CD14-positive monocyte (primary cell): ENCODE data around the gene ODF2. TPM values are rescaled to one million over a fixed set of nuclear protein-coding genes. Genes with fewer than 3 reads are reported as not detected.
A peak's percentile ranks its signal among the peaks of the same experiment; 100 is the strongest.
"Not testable (repeated sequence)": the region's sequence is repeated elsewhere in the genome, so short reads cannot be mapped to it uniquely, and the experiment has no call there.

Experiments
- DNase-seq, 3 donors: peaks; one replicate each; pipeline ENCODE4 v3.0.0-alpha.2; 2011 to 2022
- H2AFZ ChIP-seq: 2 replicates; pipeline ENCODE4 v1.6.0; 2012; ENCODE audit warnings: mild to moderate bottlenecking, low read depth, low read length, inconsistent platforms; ENCODE audit not compliant: insufficient read depth, poor library complexity, severe bottlenecking
- H3K27ac ChIP-seq, 2 donors: 1 replicate in 1 of 2; 2 replicates in 1 of 2; pipeline ENCODE4 v1.5.1; 2012 to 2013; ENCODE audit warnings: low read length in 2 of 2, control low read depth in 1 of 2, inconsistent platforms in 1 of 2, low read depth in 1 of 2, mild to moderate bottlenecking in 1 of 2
- H3K27me3 ChIP-seq, 2 donors: one replicate each; pipeline versions ENCODE4 v1.6.0 to v1.6.1; 2011 to 2013; ENCODE audit warnings: low read length in 2 of 2; ENCODE audit not compliant: control insufficient read depth in 2 of 2, insufficient read depth in 2 of 2
- H3K36me3 ChIP-seq, 2 donors: replicated peaks in 1 of 2; 1 replicate in 1 of 2; 2 replicates in 1 of 2; pipeline versions ENCODE4 v1.5.1 to v1.6.1; 2012 to 2013; ENCODE audit warnings: low read length in 2 of 2, control low read depth in 1 of 2, inconsistent platforms in 1 of 2, mild to moderate bottlenecking in 1 of 2; ENCODE audit not compliant: insufficient read depth in 2 of 2, control insufficient read depth in 1 of 2
- H3K4me1 ChIP-seq, 2 donors: 1 replicate in 1 of 2; 2 replicates in 1 of 2; pipeline versions ENCODE4 v1.5.1 to v1.6.1; 2012 to 2013; ENCODE audit warnings: low read length in 2 of 2, control low read depth in 1 of 2, inconsistent platforms in 1 of 2, mild to moderate bottlenecking in 1 of 2, moderate library complexity in 1 of 2; ENCODE audit not compliant: insufficient read depth in 2 of 2, control insufficient read depth in 1 of 2
- H3K4me2 ChIP-seq: replicated peaks from 2 replicates; pipeline ENCODE3; 2012; ENCODE audit warnings: low read length, moderate library complexity, mild to moderate bottlenecking; ENCODE audit not compliant: poor library complexity, severe bottlenecking; ENCODE audit errors: extremely low read depth
- H3K4me3 ChIP-seq, 3 experiments: fragments of 200-600 bp in 1 of 3; sonication (generic) in 1 of 3; replicated peaks in 1 of 3; 1 replicate in 2 of 3; 2 replicates in 1 of 3; pipeline ENCODE4 v1.5.1; 2011 to 2013; ENCODE audit warnings: low read length in 3 of 3, mild to moderate bottlenecking in 3 of 3, control low read depth in 2 of 3, low read depth in 2 of 3, inconsistent platforms in 1 of 3, moderate library complexity in 1 of 3
- H3K79me2 ChIP-seq: 2 replicates; pipeline ENCODE4 v1.6.0; 2012; ENCODE audit warnings: mild to moderate bottlenecking, control low read depth, inconsistent platforms, low read length, moderate library complexity; ENCODE audit not compliant: insufficient read depth
- H3K9ac ChIP-seq: 2 replicates; pipeline ENCODE4 v1.6.0; 2017; ENCODE audit warnings: low read length, mild to moderate bottlenecking; ENCODE audit not compliant: insufficient read depth, poor library complexity, severe bottlenecking
- H3K9me3 ChIP-seq, 2 donors: replicated peaks in 1 of 2; 1 replicate in 1 of 2; 2 replicates in 1 of 2; pipeline versions ENCODE4 v1.5.1 to v1.6.1; 2012 to 2013; ENCODE audit warnings: low read length in 2 of 2, control low read depth in 1 of 2; ENCODE audit not compliant: control insufficient read depth in 1 of 2, insufficient read depth in 1 of 2
- H4K20me1 ChIP-seq: 2 replicates; pipeline ENCODE4 v1.6.0; 2012; ENCODE audit warnings: mild to moderate bottlenecking, low read length, control low read depth, moderate library complexity; ENCODE audit not compliant: insufficient read depth
- H3K27ac Mint-ChIP-seq, 7 donors: one replicate each; pipeline ENCODE4 v1.8.0; 2020; ENCODE audit warnings: mild to moderate bottlenecking in 7 of 7, mixed read lengths in 7 of 7, moderate library complexity in 6 of 7, inconsistent platforms in 2 of 7
- H3K27me3 Mint-ChIP-seq, 3 donors: one replicate each; pipeline ENCODE4 v1.8.0; 2021 to 2022; ENCODE audit warnings: low read depth in 3 of 3, mild to moderate bottlenecking in 3 of 3, mixed read lengths in 3 of 3, moderate library complexity in 3 of 3, inconsistent platforms in 1 of 3
- H3K36me3 Mint-ChIP-seq, 2 donors: one replicate each; pipeline ENCODE4 v1.8.0; 2020; ENCODE audit warnings: mixed read lengths in 2 of 2, inconsistent platforms in 1 of 2, mild to moderate bottlenecking in 1 of 2
- H3K4me1 Mint-ChIP-seq: one replicate; pipeline ENCODE4 v1.8.0; 2020; ENCODE audit warnings: mild to moderate bottlenecking, mixed read lengths
- H3K4me3 Mint-ChIP-seq, 2 donors: one replicate each; pipeline ENCODE4 v1.8.0; 2020; ENCODE audit warnings: mild to moderate bottlenecking in 2 of 2, mixed read lengths in 2 of 2, moderate library complexity in 1 of 2
- H3K9me3 Mint-ChIP-seq, 7 donors: one replicate each; pipeline ENCODE4 v1.8.0; 2020 to 2022; ENCODE audit warnings: mixed read lengths in 7 of 7, mild to moderate bottlenecking in 6 of 7, moderate library complexity in 6 of 7, inconsistent platforms in 2 of 7
- CTCF ChIP-seq: fragments of 200-600 bp; IDR thresholded peaks from one replicate; pipeline ENCODE4 v1.8.0; 2022; ENCODE audit warnings: antibody characterized with exemption, mild to moderate bottlenecking
- WGBS: methylation state at CpG from one replicate; pipeline ENCODE4 v1.1.5; 2013; ENCODE audit warnings: missing lambda C conversion rate; ENCODE audit not compliant: insufficient coverage; 5-methylcytosine and 5-hydroxymethylcytosine counted together
- intact Hi-C, 2 donors: fragments of 100-400 bp; cut with micrococcal nuclease; formaldehyde crosslinking; loops; one replicate each; pipeline versions ENCODE4 v1.15.0 to v1.15.1; 2023
- polyA plus RNA-seq, 3 donors: library from polyadenylated mRNA; depleted of rRNA in 1 of 3; unstranded in 2 of 3; stranded (reverse) in 1 of 3; fragments of 300-500 nt in 2 of 3; fragments of >200 nt in 1 of 3; fragmentation: Illumina TruSeq in 2 of 3; gene quantifications; 1 replicate in 2 of 3; 2 replicates in 1 of 3; pipeline ENCODE4 v1.2.3, GENCODE V29; 2012 to 2021

The ODF2 gene
- polyA plus RNA-seq, 3 donors: 7.9 to 24.1 (median 11.4) TPM

GRCh38 chr9:128420651-128421481, 34.9 kb upstream of the ODF2 start, which contains the start of gene CERCAM:
Gene CERCAM (plus strand): TSS chr9:128420857. CDS start chr9:128420878, 21 bp downstream.
- Histone ChIP-seq H3K27me3 (peaks cover 10 to 27% of the 10 kb centered on the region in 2 donors), H2AFZ (peak within 1 kb of the TSS; percentile 99), H3K9me3 (peaks cover 0 to 12% of the 10 kb centered on the region in 2 donors), H3K4me2 (peak within 1 kb of the TSS; percentile 97), H3K36me3 (no peaks in the 10 kb centered on the region), H3K9ac (peak within 1 kb of the TSS; percentile 57), H3K4me1 (peaks cover 19 to 30% of the 10 kb centered on the region in 2 donors), H3K4me3 (peak within 1 kb of the TSS; percentile 58 to 92 (median 60)), H3K79me2 (no peaks in the 10 kb centered on the region), H4K20me1 (no peaks in the 10 kb centered on the region), H3K27ac (no peak within 1 kb of the TSS)
- Mint-ChIP-seq H3K27ac (no peak within 1 kb of the TSS), H3K36me3 (no peaks in the 10 kb centered on the region), H3K27me3 (peaks cover 23 to 49% (median 29%) of the 10 kb centered on the region in 3 donors), H3K9me3 (peaks cover 0 to 11% (median 4%) of the 10 kb centered on the region in 7 donors), H3K4me3 (peak within 1 kb of the TSS; percentile 72 to 83), H3K4me1 (peaks cover 29% of the 10 kb centered on the region)
- under 1% methylated on average over 49 of the region's 59 CpGs for WGBS
- TF ChIP-seq CTCF: no peak
- intact Hi-C loops: no loop called here
- peak in 1 of 3 donors; percentile 13 for DNase-seq

GRCh38 chr9:128421482-128421996, 34.3 kb upstream of the ODF2 start:
- H3K4me2 ChIP-seq: peak overlapping the region; percentile 97
- no peaks in the 10 kb centered on the region for H3K79me2 ChIP-seq
- peak overlapping the region; percentile 99 for H2AFZ ChIP-seq
- Mint-ChIP-seq H3K36me3 (no peaks in the 10 kb centered on the region), H3K9me3 (peaks cover 0 to 11% (median 4%) of the 10 kb centered on the region in 7 donors), H3K4me1 (peaks cover 24% of the 10 kb centered on the region), H3K4me3 (peak overlapping the region in 1 of 2 donors; percentile 65), H3K27me3 (peaks cover 19 to 42% (median 29%) of the 10 kb centered on the region in 3 donors), H3K27ac (no peak overlapping the region)
- WGBS: 7% methylated on average over 5 of the region's 11 CpGs
- H3K4me3 ChIP-seq: peak overlapping the region in 2 of 3 experiments; percentile 58 to 92
- H4K20me1 ChIP-seq: no peaks in the 10 kb centered on the region
- H3K27me3 ChIP-seq: peaks cover 10 to 26% of the 10 kb centered on the region in 2 donors
- no peak for DNase-seq
- H3K9ac ChIP-seq: peak overlapping the region; percentile 57
- TF ChIP-seq CTCF: no peak
- no peak overlapping the region for H3K27ac ChIP-seq
- H3K9me3 ChIP-seq: peaks cover 0 to 12% of the 10 kb centered on the region in 2 donors
- no peaks in the 10 kb centered on the region for H3K36me3 ChIP-seq
- intact Hi-C loops: no loop called here
- peaks cover 19 to 30% of the 10 kb centered on the region in 2 donors for H3K4me1 ChIP-seq

- not testable (repeated sequence) for H3K4me3 ChIP-seq, H3K9ac ChIP-seq, H3K4me2 ChIP-seq
These were observed 33.6 kb upstream of the ODF2 start for GRCh38 chr9:128422022-128422782.

More at GRCh38 chr9:128422022-128422782, 33.6 kb upstream of the ODF2 start:
- H3K36me3 ChIP-seq, H3K79me2 ChIP-seq, H3K36me3 Mint-ChIP-seq, H4K20me1 ChIP-seq, intact Hi-C loops, H3K27ac ChIP-seq, DNase-seq, H3K27ac Mint-ChIP-seq, H3K4me3 Mint-ChIP-seq: not testable (repeated sequence)
- WGBS: 96% methylated on average over 10 of the region's 13 CpGs
- Histone ChIP-seq H2AFZ (peak overlapping the region; percentile 99), H3K9me3 (peaks cover 0 to 12% of the 10 kb centered on the region in 2 donors), H3K4me1 (peaks cover 19 to 30% of the 10 kb centered on the region in 2 donors), H3K27me3 (peaks cover 10 to 24% of the 10 kb centered on the region in 2 donors)
- Mint-ChIP-seq H3K27me3 (peaks cover 17 to 37% (median 29%) of the 10 kb centered on the region in 3 donors), H3K4me1 (peaks cover 22% of the 10 kb centered on the region), H3K9me3 (peaks cover 0 to 11% (median 4%) of the 10 kb centered on the region in 7 donors)
